ENCODE data around the gene MED25.

Gene MED25

DNA sequence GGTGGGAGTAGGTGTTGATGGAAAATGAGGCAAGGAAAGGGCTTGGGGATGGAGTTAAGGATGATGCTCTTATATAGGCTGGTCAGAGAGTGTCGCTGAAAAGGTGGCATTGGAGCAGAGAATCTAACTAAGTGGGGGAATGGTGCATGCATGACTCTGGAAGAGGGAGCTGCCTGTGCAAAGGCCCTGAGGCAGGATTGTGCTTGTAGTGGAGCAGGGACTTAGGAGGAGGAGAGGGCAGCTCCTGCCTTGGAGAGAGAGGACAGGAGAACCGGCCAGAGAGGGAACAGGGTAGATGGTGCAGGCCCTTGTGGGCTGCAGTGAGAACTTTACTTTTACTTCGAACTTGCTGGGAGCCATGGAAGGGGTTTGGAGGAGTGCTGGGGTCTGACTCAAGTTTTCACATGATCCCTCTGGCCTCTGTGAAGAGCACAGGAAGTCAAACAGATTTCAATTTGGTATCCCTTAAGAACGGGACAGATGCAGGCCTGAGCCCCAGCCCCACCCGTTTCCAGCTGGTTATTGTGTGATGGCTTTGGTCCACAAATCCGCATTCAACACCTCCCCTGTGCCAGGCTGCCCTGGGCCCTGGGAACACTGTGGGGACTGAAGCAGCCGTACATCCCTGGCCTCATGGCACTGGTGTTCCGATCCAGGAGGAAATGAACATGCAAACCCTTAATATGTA is 44.3 kb upstream of the MED25 start:
- DNase-seq (ENCODE audit: low read depth in 1 of 2, low spot score in 1 of 2), result no peak
- TF ChIP-seq GABPA (IDR thresholded peaks at IDR 0.05; ENCODE audit: low read depth), result no peak
- TF ChIP-seq, protein P1, sequence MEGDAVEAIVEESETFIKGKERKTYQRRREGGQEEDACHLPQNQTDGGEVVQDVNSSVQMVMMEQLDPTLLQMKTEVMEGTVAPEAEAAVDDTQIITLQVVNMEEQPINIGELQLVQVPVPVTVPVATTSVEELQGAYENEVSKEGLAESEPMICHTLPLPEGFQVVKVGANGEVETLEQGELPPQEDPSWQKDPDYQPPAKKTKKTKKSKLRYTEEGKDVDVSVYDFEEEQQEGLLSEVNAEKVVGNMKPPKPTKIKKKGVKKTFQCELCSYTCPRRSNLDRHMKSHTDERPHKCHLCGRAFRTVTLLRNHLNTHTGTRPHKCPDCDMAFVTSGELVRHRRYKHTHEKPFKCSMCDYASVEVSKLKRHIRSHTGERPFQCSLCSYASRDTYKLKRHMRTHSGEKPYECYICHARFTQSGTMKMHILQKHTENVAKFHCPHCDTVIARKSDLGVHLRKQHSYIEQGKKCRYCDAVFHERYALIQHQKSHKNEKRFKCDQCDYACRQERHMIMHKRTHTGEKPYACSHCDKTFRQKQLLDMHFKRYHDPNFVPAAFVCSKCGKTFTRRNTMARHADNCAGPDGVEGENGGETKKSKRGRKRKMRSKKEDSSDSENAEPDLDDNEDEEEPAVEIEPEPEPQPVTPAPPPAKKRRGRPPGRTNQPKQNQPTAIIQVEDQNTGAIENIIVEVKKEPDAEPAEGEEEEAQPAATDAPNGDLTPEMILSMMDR (IDR thresholded peaks at IDR 0.05; ENCODE audit: insufficient read depth, low read length), result no peak
- TF ChIP-seq SPI1 (IDR thresholded peaks at IDR 0.05; ENCODE audit: borderline replicate concordance, low read depth), result no peak
- TF ChIP-seq, protein P2, sequence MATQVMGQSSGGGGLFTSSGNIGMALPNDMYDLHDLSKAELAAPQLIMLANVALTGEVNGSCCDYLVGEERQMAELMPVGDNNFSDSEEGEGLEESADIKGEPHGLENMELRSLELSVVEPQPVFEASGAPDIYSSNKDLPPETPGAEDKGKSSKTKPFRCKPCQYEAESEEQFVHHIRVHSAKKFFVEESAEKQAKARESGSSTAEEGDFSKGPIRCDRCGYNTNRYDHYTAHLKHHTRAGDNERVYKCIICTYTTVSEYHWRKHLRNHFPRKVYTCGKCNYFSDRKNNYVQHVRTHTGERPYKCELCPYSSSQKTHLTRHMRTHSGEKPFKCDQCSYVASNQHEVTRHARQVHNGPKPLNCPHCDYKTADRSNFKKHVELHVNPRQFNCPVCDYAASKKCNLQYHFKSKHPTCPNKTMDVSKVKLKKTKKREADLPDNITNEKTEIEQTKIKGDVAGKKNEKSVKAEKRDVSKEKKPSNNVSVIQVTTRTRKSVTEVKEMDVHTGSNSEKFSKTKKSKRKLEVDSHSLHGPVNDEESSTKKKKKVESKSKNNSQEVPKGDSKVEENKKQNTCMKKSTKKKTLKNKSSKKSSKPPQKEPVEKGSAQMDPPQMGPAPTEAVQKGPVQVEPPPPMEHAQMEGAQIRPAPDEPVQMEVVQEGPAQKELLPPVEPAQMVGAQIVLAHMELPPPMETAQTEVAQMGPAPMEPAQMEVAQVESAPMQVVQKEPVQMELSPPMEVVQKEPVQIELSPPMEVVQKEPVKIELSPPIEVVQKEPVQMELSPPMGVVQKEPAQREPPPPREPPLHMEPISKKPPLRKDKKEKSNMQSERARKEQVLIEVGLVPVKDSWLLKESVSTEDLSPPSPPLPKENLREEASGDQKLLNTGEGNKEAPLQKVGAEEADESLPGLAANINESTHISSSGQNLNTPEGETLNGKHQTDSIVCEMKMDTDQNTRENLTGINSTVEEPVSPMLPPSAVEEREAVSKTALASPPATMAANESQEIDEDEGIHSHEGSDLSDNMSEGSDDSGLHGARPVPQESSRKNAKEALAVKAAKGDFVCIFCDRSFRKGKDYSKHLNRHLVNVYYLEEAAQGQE (IDR thresholded peaks at IDR 0.05; ENCODE audit: insufficient replicate concordance, low read depth), result no peak
- TF ChIP-seq POLR2AphosphoS5 (IDR thresholded peaks at IDR 0.05; ENCODE audit: low read depth), result no peak
- Histone ChIP-seq H3K4me3 (replicated peaks; ENCODE audit: insufficient read depth, low read length) (no peak overlapping the region), H3K27me3 (ENCODE audit: insufficient read depth, poor library complexity, severe bottlenecking) (no peaks in the 10 kb centered on the region), H3K27ac (replicated peaks) (no peak overlapping the region)

DNA sequence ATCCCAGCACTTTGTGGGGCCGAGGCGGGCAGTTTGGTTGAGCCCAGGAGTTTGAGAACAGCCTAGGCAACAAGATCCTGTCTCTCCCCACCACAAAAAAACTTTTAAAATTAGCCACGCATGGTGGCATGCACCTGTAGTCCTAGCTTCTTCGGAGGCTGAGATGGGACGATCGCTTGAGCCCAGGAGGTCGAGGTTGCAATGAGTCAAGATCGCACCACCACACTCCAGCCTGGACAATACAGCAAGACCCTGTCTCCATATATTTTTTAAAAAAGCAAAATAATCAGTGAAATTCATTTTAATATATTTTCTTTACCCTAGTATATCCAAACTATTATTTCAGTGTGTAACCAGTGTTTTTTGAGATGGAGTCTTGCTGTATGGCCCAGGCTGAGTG is 43.1 kb upstream of the MED25 start:
- TF ChIP-seq, protein P2 (IDR thresholded peaks at IDR 0.05; ENCODE audit: insufficient replicate concordance, low read depth), result no peak
- no peak for TF ChIP-seq POLR2AphosphoS5 (IDR thresholded peaks at IDR 0.05; ENCODE audit: low read depth)
- no peak for DNase-seq (ENCODE audit: low read depth in 1 of 2, low spot score in 1 of 2)
- Histone ChIP-seq H3K4me3 (replicated peaks; ENCODE audit: insufficient read depth, low read length) (no peak overlapping the region), H3K27ac (replicated peaks) (no peak overlapping the region), H3K27me3 (ENCODE audit: insufficient read depth, poor library complexity, severe bottlenecking) (no peaks in the 10 kb centered on the region)

DNA sequence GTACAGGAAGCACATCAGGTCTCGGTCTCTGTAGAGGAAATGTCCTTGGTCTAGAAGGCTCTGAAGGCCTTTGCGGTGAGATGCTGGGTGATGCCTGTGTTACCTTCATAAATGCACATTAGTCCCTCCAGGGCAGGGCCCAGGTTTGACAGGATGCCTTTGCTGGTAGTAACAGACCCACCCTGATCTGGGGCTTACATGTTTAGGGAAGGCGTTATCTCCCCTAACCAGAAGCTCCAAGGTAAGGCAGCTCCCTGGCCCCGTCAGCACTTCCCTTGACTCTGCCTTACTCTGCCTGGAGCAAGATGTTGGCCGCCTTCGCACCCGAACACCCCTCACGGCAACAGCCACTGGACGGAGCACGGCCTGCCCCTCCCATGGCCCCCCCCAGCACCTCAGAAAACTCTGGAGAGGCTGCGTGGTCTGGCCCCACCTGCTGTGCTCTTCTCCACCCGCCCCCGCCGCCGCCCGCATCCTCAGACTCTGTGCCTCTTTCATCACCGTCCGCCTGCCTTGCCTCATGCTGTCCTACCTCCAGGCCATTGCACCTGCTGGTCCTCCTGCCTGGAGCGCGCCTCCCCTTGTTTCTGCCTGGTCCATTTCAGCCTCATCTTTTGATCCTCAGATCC is 42.2 kb upstream of the MED25 start:
- no peak overlapping the region for H3K4me3 ChIP-seq (replicated peaks; ENCODE audit: insufficient read depth, low read length)
- DNase-seq (ENCODE audit: low read depth in 1 of 2, low spot score in 1 of 2), result no peak
- H3K27ac ChIP-seq (replicated peaks), result no peak overlapping the region

More for the DNA sequence above, 42.2 kb upstream of the MED25 start:
- TF ChIP-seq, protein P2 (IDR thresholded peaks at IDR 0.05; ENCODE audit: insufficient replicate concordance, low read depth), result no peak
- TF ChIP-seq GABPA (IDR thresholded peaks at IDR 0.05; ENCODE audit: low read depth) (no peak), POLR2AphosphoS5 (IDR thresholded peaks at IDR 0.05; ENCODE audit: low read depth) (no peak), SPI1 (IDR thresholded peaks at IDR 0.05; ENCODE audit: borderline replicate concordance, low read depth) (no peak)
- TF ChIP-seq, protein P1 (IDR thresholded peaks at IDR 0.05; ENCODE audit: insufficient read depth, low read length), result no peak
- H3K27me3 ChIP-seq (ENCODE audit: insufficient read depth, poor library complexity, severe bottlenecking), result no peaks in the 10 kb centered on the region
